Endometrial microvascular endothelial cells (primary cell): Measurements from ENCODE around the gene ZNF385D. TPM values are rescaled to one million over a fixed set of nuclear protein-coding genes. Genes with fewer than 3 reads are reported as not detected.
"Not testable (repeated sequence)": the region's sequence is repeated elsewhere in the genome, so short reads cannot be mapped to it uniquely, and the experiment has no call there.

Experiments used
- in situ Hi-C: cut with HindIII; loops from 2 replicates; pipeline ENCODE4 v1.10.0; 2017; ENCODE audit warnings: low sequenced_read_pairs, low pct_unique_long_range_greater_than_20kb; ENCODE audit errors: inconsistent ontology term
- total RNA-seq: library from RNA; depleted of rRNA; stranded (reverse); fragments of >200 nt; gene quantifications from one replicate; pipeline ENCODE4 v1.2.3, GENCODE V29; 2015; ENCODE audit errors: inconsistent ontology term

The ZNF385D gene
- total RNA-seq, 1 donor from 2014 or later: 0.09 TPM

DNA sequence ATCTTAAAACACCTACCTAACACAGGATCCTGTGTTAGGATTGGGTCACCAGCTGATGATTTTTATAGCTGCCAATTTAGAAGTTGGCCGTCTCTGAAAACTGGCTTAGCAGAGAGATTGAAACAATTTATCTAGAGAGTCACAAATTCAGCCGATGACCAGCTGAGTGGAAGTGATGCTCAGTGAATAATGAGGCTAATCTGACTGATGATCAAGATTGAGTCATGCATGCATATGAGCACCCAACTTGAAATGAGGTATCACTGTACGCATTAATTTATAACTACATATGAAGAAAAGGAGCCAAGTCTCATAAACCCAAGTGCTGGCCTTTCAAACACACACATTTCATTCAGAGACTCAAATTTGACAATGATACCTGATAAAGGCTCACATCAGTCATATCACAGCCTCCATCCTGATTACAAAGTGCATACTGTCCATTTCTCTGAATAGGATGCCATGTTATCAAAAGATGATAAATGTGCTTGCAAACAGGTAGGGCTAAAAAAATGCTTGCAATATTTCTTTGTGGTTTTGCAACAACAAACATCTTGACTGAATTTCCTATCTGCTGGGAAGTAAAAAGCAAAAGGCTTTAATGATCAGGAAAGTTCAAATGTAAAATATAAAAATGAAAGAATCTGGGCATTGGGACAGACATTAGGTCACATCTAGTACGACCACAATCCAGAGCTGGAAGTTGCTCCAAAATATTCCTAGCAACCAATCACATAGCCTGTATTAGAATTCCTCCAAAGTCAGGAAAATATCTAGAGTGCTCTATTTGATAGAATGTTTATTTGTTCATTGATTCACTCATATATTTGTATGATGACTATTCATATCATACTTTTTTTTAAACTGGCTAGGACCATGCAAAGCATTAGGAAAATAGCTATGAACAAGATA lies 264.7 kb downstream of the ZNF385D start:
- in situ Hi-C loops: not testable (repeated sequence)

DNA sequence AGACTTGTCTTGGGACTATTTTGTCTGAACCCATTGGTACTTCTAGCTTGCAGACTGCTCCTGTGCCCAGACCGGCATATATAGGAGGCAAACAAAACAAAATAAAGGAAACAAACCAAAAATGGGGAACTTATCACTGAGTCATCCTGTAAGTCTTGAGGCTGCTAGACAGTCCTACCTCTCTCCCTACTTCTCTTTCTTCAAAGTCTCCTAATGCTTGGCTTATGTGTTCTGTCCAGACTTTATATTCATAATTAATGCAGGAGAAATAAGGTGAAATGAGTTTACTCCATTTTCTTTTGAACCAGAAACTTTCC lies 266.2 kb downstream of the ZNF385D start:
- in situ Hi-C loops: no loop called here

DNA sequence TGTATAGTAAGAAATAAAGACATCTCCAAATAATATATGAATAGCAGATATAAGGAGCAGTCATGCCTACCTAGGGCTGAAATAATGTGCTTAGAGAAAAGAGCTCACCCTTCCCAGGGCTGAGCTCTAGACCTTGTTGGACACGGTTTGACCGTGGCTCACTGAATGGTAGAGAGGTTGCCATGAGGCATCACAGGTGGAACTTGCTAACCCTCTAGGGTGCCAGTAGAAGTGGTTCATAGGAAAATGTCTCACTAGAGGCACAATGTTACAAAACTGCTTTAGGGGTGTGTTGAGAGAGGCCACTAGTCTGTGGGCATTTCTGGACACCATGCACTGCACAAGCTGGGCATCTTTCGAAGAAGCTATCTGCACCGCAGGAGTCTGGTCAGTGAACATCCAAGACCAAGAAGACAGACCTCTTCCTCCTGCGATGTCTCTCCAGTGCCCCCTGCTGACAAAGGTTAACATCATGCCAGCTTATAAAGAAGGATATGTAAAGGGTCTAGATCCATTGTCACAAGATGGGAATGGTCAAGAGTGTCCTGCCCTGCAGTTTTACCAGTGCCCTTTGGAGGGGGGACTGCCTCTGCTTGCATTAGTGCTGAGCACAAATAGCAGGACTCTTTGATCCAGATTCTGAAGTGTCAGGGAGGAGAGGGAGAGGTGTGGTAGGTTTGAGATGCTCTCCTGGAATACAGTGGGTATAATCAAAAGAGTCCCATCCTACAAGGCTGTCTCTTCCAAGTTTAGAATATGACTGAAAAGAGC lies 266.8 kb downstream of the ZNF385D start:
- in situ Hi-C loops: no loop called here

DNA sequence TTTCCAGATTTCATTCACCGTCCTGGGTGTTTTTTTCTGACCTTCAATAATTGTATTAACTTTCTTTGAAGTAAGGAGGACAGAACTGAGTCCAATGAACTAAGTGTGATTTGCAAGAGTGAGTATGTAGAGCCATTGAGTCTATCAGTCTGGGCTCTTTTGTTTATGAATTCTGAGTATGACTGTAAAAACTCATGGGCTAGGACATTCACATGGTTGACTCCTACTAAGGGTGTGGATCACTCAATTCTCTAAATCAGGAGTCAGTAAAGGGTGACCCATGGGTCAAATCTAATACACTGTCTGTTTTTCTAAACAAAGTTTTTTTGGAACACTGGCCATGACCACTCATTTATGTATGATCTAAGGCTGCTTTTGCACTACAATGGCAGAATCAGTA lies 269.0 kb downstream of the ZNF385D start:
- in situ Hi-C loops: no loop called here

DNA sequence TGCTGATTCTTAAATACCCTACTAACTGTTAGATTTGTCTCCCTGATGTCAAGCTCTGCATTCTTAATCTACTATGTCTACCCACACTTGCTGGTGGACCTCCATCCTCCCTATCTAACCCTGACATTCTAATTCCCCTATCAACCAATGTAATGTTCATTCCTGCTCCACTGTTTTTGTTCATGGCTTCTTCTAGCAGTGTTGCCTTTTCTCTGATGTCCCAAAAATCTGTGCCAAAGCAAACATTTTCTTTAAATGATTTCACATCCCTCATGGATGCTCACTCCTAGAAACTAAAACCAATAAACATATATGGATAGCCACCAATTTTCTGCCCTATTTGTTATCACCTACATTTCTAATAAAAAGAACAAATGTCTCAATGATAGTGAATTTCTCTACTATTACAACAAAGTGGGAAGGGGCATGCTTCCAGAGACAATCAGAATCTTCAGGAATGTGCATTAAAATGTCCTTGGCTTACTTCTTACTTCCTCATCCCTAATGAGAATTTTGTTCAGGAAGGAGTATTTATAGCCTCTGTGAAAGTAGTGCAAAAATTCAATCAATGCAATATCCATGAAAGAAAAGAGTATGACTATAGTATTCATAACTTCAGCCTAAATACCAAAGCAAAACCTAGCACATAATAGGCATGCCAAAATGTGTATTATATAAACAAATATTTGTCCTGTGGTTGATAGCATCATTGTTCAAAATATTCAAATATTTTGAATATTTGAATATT lies 273.3 kb downstream of the ZNF385D start:
- in situ Hi-C loops: no loop called here

DNA sequence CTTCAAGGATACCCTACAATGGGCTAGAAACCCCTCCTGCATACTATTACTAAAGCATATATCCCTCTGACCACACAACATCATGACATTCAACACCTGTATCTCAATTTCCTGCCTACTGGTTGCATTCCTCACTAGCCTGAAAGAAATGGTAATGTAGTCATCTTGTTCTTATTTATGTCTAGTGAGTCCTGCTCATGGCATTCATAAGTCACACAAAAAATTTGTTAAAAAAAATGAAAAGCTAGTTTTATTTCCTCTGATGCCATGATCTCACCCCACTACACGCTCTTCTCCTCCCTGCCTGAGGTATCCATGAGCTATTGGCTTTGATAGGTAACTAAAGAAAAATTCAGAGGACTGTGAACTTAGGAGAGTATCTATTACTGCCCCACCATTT lies 284.5 kb downstream of the ZNF385D start:
- in situ Hi-C loops: no loop called here

DNA sequence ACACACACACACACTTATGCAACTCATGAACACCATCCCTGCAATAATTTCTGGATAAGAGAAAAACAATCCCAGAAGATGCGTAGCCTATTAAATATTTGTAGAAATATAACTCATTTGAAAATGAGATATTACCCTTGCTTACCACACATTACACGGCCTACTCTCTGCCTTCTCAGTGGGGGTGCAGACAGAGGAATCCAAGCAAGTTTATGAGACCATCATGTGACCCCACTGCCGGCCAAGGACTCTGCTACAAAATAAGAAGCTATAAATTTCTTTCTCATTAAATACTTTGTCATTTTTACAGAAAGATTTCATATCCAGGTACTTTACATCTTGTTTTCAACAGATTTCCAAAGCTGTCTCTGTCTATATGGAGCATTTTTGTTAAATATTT lies 286.3 kb downstream of the ZNF385D start:
- in situ Hi-C loops: no loop called here

DNA sequence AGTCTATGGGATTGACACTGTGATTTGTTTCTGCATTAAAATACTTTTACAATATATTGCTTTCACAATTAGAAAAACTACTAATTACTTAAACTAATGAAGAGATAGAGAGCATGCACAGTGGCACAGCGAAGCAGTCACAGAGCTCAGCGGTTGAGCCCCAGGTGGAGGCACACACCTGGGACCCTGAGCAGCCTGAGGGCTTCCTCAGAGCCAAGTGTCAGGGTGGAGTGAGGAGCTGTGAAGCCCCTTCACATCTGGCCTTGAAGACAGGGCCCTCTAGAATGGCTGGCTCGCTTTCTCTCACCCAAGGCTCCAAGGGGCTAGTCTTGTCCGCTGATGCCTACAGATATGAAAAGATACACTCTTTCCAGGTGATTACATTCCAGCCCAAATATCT lies 287.7 kb downstream of the ZNF385D start:
- in situ Hi-C loops: no loop called here

DNA sequence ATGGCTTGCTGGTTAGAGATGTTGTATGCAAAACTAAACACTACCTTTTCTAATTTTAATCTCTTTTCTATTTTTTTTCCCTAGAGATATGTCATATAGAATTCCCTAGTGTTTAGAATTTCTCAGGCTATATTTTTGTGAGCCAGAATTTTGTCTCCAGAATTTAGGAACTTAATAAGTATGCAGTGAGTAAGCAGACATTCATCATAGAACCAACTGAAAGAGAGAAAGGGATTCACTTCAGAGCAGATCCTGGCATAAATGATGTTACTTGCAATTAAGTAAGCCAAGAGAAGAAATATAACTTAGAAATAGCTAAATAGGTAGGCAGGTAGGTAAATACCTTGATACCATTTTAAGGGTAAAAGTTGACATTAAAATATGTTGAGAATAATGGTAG lies 288.9 kb downstream of the ZNF385D start:
- in situ Hi-C loops: no loop called here

DNA sequence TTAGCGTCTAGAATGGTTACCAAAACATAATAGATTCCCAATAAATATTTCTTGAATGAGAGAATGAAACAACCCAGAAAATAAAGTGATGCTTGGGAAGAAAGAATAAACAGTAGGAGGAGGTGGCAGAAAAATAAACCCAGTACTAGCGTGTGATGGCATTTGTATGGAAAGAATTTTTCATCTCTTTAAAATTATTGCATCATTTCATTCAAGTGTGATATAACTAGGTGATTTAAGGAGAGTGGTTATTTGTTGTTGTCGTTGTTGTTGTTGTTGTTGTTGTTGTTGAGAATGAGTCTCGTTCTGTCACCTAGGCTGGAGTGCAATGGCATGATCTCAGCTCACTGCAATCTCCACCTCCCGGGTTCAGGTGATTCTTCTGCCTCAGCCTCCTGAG lies 293.9 kb downstream of the ZNF385D start:
- in situ Hi-C loops: no loop called here

DNA sequence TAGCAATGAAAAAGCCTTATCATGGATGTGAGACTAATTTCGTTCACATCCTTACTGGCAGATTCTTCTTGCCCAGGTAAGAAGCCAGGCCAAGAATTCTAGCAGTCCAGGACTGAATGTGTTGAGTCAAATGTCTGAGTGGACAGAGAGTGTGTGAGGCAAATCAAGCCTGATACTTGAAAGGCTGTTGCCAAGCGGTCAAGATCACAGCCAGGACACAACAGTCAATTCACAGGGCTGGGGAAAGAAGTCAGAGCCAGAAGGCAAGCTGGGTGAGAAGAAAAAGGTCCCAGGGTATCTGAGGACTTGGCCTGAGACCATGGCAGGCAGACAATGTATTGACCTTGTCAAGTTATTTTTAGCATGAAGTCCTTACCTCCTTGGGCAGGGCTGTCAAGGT lies 301.3 kb downstream of the ZNF385D start:
- in situ Hi-C loops: no loop called here

DNA sequence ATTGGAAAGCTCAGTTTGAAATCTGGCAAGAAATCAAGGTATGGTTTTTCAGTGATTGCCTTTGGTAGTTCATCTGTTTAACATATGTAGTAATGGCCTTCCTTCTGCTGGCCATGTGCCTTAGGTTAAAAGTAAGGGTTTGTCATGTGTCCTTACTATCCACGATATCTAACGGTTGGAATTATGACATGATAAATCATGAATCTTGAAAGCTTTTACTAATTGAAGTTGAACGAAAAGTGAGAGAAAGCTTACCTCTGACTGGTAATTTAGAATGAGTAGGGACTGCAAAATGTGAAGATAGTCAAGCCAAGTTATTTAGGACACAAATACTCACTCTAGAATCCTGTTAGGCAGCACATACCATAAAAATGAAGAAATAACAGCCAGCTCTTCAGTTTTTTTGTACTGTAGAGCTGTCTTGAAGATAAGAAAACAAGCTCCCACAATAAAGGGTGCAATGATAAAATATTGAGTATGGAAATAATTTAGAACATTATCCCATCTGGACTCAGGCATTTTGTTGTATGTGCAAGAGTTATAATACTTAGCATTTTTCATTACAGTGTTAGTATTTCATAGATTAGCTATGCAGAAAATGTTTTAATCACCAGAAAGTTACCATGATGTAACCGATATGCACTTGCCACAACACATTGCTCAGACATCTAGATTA lies 303.4 kb downstream of the ZNF385D start:
- in situ Hi-C loops: no loop called here

DNA sequence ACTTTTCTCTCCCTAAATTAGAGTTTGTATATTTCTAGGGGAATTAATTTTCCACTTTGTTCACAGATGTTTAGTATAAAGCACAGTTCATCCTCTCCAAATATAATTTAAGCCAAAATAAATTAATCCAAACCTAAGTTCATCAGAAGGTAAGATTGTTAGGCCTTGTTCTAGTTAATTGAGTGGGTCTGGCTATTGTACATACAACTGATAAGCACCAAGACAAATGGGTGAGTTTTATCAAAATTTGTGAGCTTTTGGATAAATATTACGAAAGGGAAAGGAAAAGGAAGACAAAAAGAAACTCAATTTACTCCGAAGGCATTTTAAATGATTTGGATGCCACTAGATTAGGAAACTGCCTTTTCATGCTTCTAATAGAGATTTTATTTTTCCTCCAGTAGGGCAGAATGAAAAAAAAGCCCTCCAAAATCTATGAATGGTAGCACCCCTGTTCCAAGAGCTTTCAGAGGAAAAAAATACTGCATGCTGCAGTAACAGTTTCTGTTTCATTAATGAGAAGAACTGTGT lies 304.0 kb downstream of the ZNF385D start:
- in situ Hi-C loops: no loop called here

DNA sequence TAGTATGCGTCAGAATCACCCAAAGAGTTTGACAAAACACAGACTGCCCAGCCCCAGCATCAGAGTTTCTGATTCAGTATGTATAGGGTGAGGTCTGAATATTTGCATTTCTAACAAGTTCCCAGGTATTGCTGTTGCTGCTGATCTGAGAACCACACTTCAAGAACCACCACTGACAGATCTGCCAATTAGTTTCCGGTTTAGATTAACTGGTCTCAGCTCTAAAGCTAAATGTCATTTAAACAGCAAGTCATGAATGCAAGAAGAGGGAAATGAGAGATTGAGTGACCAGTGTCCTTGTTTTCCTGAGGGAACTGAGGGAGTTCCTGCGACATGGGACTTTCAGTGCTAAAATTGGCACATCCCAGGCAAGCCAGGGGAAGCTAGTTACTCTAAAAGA lies 305.0 kb downstream of the ZNF385D start:
- in situ Hi-C loops: no loop called here

DNA sequence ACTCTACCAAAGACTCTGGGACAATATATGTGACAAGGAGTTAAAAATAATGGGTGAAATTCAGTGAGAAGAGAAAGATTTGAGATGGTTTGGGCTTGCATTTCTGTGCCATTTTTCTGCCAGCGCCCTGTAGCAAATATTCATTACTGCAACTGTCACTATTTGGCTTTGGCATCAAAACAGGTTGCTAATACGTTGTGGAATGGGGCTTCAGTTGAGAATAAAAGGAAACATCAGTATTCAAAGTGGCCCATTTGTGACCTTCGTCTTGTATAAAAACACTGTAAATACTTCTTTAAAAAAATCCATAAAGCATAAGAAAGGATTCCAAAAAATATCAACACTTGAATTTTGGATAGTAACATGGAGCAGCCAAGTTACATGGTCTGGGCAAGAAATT lies 309.2 kb downstream of the ZNF385D start:
- in situ Hi-C loops: no loop called here

DNA sequence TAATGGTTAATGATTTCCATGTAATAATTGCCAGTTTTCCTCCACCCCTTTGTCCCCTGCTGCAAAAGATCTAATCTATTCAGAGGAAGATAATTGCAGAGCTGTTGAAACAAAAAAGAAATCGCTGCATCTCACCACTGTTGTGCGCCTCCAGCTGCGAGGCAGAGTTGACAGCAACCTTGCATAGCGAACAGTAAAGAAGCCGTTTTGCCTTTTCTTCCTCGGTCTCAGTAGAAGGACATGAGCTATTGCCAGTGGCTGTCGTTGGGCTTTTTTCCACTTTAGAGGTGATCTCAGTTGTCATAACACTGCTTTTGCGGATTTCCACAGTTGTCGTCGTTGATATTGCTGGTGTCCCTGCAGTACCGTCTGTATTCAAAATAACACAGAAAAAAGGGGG lies 314.2 kb downstream of the ZNF385D start:
- in situ Hi-C loops: no loop called here

DNA sequence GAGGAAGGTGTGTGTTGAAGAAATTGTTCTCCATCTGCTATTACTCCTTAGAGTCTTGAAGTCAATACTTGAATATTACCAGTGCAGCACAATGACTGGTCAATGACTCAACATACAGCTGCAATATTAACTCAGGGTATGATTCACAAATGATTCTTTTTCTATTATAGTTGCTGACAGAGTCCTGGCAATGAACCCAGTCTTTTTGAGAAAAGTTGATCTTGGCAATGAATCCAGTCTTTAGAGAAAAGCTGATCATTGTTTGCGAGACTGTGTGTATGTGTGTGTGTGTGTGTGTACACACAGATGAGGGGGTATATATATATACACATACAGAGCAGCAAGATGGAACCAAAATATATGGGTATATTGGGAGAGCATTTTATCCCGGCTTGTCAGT lies 315.1 kb downstream of the ZNF385D start:
- in situ Hi-C loops: no loop called here

DNA sequence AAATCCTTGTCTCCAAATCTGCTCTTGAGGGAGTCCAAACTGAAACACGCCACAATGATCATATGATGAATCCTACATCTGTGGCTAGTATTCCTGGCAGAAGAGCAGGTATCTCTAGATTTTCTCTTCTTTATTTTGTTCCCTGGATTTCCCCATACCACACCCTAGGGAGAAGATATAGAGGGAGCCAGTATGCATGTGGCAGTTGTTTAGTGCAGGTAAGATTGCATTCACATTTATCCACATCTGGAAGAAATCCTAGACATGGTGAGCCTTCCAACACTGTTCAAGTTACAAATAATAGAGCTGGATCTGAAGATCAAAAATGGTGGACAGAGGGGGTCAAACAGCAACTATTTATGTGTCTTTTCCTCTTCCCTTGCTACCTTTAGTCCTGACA lies 316.7 kb downstream of the ZNF385D start:
- in situ Hi-C loops: no loop called here

DNA sequence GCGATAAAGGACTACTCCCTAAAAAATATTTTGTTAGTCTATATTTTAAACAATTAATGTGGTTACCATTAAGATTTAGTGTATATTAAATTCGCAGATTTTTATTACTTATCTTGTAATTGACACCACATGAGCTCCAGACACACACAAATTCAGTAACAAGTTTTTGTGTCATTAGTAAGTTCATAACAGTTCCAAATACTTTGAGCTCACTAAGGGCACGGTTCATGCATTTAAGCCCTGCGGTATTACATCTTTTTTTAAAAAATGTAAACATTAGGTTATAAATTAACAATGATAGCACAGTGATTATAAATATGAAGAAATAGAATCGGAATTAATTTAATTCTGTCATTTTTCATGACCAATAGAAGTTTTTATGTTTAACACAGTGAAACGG lies 317.3 kb downstream of the ZNF385D start:
- in situ Hi-C loops: no loop called here
